GM19351 (cell line): ENCODE data around the gene DGKA.
"Not testable (repeated sequence)": the region's sequence is repeated elsewhere in the genome, so short reads cannot be mapped to it uniquely, and the experiment has no call there.

Experiments
- ATAC-seq: cut with Tn5 transposase; IDR thresholded peaks from one replicate; pipeline ENCODE4 v1.9.1; 2021; ENCODE audit warnings: mild to moderate bottlenecking, moderate library complexity; ENCODE audit not compliant: unreplicated experiment

The DGKA gene

DNA sequence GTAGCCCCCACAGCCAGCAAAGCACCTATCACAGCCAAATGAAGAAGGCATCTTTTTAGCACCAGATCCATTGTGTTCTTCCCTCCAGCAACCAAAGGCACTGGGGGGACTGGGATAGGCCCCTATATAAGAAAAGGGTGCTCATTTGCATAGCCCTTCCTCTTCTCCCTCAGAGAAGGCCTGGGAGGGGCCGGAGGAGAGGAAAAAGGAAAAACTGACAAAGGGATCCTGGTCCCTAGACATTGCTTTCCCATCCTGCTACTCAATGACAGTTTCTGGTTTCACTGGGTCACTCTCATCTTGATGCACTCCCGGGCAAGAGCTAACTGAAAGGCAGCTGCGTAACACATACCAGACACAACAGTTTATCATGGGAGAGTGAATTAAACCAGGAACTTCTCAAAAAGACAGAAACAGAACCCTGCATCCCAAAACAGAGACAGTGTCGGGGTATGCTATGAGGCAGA lies 35.0 kb downstream of the DGKA start, which contains the start of gene PMEL:
TSS of gene PMEL (minus strand) at position 102 of the 467 bp plus-strand sequence. CDS start at position 71, 31 bp downstream.
- no peak for ATAC-seq

DNA sequence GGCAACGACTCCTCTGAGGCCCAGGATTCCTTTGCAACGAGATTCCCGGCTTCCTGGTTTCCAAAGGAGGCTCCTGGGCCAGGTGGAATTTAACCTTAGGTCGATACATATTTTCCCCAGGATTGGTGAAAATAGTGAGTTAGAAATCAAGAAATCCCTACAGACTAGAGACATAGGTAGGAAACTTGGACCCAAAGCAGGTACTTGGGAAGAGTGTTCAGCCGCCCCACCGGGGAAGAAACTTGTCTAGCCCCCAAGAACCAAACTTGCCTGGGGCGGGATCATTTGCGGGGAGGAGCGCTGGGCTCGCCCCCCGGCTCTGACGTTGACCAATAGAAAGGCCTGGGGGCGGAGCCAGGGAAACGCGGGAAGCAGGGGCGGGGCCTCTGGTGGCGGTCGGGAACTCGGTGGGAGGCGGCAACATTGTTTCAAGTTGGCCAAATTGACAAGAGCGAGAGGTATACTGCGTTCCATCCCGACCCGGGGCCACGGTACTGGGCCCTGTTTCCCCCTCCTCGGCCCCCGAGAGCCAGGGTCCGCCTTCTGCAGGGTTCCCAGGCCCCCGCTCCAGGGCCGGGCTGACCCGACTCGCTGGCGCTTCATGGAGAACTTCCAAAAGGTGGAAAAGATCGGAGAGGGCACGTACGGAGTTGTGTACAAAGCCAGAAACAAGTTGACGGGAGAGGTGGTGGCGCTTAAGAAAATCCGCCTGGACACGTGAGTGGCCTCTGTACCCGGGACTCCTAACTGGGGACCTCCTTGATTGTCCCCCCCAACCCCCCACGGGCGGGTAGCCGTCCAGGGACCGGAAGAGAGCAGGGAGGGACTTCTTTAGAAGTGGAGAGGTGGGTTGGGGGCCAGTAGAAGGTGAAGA lies 35.7 kb downstream of the DGKA start, which contains the start of gene CDK2:
TSS of gene CDK2 (plus strand) at position 423 of the 874 bp plus-strand sequence. CDS start at position 602, 179 bp downstream.
- peak; percentile 97 for ATAC-seq

DNA sequence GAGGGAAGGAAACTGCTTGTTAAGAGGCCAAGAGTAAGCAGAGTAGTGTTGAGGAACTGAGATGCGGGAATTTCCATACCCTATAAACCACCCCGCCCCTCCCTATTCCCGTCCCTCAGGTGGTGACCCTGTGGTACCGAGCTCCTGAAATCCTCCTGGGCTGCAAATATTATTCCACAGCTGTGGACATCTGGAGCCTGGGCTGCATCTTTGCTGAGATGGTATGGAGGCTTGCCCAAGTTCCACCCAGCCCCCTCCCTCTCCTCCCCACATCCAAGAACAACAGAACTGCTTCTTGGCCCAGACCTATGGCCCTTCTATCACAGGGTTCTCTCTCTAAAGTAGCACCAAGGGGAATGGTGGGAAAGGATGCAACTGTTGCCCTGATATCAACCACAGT lies 38.4 kb downstream of the DGKA start:
- ATAC-seq: no peak

DNA sequence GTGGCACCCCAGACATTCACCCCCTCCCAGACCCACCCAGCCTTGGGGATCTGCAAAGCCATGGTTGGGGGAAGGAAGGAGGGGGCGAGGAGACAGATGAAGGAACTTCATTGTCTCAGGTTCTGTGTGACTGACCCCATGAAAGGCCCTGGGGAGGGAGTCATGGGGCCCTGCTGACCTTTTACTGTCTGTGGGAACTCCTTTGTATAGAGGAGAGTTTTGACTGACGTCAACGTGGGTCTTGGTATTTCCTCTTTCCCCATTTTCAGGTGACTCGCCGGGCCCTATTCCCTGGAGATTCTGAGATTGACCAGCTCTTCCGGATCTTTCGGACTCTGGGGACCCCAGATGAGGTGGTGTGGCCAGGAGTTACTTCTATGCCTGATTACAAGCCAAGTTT lies 39.8 kb downstream of the DGKA start:
- no peak for ATAC-seq

DNA sequence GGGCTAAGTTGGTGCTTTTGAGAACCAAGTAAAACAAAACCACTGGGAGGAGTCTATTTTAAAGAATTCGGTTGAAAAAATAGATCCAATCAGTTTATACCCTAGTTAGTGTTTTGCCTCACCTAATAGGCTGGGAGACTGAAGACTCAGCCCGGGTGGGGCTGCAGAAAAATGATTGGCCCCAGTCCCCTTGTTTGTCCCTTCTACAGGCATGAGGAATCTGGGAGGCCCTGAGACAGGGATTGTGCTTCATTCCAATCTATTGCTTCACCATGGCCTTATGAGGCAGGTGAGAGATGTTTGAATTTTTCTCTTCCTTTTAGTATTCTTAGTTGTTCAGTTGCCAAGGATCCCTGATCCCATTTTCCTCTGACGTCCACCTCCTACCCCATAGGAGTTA lies 41.1 kb downstream of the DGKA start:
- no peak for ATAC-seq

DNA sequence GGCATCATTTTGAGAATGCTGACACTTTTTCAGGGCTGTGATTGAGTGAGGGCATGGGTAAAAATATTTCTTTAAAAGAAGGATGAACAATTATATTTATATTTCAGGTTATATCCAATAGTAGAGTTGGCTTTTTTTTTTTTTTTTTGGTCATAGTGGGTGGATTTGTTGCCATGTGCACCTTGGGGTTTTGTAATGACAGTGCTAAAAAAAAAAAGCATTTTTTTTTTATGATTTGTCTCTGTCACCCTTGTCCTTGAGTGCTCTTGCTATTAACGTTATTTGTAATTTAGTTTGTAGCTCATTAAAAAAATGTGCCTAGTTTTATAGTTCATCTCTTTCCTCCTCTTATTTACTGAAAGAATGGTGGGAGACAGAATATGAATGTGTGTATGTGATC lies 41.5 kb downstream of the DGKA start:
- no peak for ATAC-seq

DNA sequence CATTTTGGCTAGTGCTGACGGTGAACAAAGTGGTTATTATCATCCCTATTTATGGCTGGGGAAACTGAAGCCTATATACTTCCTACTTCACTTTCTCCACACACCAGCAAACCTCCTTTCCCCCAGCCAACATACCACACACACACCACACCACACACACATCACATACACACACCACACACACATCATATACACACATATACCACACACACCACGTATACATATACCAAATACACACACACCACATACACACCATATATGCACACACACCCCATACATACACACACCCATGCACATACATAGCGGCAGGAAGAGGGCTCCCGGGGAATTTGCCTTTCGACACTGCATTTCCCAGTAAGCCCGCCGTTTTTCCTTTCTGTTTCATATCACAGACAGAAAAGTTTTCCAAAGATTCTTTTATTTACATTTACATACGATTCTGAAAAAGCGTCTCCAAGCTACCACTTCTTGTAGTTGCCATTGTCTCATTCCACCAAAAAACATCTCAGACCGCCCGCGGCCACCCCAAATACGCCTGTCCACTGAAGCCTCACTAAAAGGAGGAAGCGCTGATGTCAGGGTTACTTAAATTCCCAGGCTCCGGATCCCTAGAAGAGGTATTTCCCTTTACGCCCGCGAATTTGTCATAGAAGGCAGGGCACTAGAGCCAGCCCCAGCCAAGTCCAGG lies 42.1 kb downstream of the DGKA start:
- no peak for ATAC-seq

DNA sequence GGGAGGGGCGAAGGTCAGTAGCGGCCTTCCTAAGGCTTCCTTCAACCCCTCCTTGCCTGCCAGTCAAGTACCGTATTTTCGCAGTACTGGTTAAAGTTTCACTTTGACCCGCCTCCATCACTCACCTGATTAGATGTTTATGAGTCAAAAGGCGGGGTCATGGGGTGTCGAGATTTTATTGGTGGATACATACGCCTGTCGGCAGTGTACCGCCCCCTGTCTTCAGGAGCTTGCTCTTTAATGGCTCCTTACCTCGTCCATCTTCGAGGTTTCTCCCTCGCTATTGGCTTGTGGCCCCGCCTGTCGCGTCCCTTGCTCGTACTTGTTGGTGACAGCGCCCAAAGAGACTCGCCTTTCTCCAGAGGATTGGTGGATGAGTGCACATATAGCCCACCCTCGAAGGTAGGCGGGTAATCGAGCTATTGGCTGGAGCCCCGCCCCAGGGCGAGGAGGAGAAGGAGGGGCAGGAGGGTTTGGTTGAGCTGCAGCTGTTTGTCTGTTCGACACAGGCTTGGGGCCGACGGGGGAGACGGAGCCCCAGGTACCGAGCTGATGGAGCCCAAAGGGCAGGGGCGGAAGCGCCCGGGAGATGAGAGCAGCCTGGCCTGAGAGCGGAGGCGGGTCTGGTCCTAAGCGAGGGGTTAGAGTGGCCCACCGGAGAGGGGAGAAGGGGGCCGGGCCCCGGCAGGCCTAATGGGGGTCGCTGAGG lies 42.8 kb downstream of the DGKA start, which contains the start of gene RAB5B:
TSS of gene RAB5B (plus strand) at position 480 of the 709 bp plus-strand sequence. CDS start 12,883 bp downstream, outside the sequence.
- peak; percentile 89 for ATAC-seq

DNA sequence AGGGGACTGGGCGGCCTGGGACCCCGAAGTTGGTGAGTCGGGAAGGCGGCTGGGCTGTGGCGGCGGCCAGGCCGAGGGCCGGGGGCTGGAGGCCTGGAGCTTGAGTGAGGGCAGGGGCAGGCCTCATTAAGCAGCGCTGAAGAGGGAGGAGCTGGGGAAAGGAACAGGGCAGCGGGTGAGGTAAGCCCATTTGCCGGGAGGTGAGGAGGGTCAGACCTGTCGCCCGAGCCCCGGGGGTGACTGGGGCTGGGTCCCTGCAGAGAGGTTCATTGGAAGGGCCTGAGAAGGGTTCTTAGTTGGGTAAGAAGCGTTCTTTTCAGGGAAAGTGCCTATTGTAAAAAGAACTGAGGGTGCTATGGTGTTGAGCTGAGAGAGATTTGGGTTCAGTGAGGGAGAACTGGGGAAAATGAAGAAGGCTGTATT lies 43.4 kb downstream of the DGKA start:
- no peak for ATAC-seq

DNA sequence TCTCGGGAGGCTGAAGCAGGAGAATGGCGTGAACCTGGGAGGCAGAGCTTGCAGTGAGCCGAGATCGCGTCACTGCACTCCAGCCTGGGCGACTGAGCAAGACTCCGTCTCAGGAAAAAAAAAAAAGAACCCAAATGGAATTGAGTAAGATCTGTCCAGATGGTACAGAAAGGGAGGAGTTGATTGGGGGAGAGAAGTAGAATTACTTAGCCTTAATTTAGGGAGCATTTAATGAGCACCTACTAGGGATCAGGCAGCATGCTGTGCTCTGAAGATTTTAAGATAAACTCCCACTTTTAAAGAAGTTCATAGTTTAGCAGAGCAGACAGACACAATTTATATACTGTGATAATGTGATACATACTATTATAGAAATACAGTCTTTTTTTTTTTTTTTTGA lies 47.4 kb downstream of the DGKA start:
- ATAC-seq: no peak

DNA sequence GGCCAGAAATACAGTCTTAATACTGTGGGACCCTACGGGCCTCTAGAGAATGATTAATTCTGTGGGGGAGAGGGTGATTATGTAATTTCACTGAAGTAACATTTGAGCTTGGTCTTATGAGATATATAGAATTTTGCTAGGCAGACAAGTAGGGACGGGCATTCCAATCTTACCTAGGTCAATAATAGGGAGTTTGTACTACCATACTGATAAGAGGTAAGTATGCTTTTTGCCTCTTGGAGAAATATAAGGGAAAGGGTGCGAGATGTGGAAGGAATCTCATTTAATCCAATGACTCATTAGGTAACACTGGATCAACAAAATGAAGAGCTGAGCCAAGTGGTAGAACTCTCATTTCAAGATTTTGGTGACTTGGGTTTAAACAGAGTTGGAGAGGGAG lies 48.1 kb downstream of the DGKA start:
- no peak for ATAC-seq

DNA sequence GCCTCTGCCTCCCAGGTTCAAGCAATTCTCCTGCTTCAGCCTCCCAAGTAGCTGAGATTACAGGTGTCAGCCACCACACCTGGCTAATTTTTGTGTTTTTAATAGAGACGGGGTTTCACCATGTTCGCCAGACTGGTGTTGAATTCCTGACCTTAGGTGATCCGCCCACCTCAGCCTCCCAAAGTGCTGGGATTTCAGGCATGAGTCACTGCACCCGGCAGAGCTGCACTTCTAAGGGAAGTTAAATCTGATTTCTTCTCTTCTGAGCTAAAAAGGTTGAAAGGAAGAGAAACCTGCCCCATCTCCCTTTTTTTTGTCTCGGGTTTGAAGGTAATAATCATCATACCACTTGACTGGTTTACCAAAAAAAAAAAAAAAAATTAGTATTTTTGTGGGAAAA lies 50.9 kb downstream of the DGKA start:
- ATAC-seq: not testable (repeated sequence)

DNA sequence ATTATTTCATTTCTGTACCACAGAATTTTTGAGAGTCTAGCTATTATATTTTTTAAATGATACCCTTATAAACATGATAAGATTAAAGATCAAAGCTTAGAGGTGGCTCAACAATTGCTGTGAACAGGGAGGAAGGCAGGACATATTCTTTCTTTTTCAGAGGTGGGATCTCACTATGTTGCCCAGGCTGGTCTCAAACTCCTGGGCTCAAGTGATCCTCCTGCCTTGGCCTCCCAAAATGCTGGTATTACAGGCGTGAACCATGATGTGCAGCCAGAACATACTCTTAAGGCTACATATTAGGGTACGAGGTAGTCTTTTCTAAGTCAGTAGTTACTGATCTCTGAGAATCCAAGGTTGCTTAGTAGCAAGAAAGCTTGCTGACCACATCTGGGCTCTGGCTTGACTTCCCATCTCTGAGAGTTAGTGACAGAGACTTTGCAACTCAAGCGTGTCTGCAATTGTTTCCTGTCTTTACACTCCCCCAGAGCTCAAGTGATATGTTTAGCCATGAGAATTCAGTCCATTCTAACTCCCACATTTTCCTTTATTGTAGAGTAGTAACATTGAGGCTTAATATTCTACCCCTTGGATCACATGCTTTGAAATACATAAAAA lies 51.5 kb downstream of the DGKA start:
- peak; percentile 92 for ATAC-seq

DNA sequence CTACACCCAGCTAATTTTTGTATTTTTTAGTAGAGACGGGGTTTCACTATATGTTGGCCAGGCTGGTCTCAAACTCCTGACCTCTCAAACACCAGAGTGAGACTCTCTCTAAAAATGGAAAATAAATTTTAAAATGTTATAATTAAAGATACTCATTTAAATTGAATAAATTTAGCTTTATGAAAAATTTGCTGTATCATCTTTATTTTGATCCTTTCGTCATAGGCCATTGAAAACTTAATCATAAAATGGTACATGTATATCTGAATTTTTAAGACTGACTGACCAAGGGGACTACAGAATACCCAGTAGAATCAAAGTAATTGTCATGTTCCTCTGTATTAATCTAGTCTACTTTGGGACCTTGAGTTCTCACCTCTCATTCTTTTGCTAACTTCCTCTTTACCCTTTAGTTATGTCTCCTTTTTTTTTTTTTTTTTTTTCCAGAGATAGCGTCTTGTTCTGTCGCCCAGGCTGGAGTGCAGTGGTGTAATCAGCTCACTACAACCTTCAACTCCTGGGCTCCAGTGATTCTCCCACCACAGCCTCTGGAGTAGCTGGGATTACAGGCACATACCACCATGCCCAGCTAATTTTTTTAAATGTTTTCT lies 52.4 kb downstream of the DGKA start:
- no peak for ATAC-seq

DNA sequence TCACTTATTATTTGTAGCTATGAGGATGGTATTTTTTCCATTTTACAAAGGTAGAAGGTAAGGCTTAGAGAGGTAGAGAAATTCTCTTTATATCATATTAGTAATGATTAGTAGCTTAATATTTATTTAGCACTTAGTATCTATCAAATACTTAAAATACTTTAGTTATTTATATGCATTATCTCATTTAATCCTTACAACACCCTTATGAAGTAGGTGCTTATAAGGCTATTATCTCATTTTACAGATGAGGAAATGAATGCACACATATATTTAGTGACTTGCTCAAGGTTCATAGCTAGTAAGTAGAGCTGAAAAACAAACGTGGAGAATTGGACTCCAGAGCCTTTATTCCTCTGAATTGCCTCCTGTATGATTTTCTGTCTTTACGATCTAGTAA lies 53.9 kb downstream of the DGKA start:
- no peak for ATAC-seq

DNA sequence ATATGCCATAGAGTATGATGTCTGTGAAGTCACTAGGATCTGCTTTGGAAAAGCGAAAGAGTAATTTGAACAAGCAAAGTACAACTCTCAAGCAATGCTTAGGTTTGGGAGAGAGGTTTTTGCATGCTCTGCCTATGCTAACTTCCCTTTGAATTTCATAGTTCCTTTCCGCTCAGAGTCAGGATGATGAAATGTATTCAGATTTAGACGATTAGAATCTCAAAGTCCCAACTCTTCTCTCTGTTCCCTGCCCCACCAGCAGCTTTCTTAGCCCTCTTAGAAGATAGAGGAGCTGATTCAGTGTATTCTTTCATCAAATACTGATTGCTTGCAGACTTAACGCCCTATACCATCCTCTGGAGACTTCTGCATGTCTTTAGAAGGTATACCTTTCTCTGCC lies 54.4 kb downstream of the DGKA start:
- ATAC-seq: no peak

DNA sequence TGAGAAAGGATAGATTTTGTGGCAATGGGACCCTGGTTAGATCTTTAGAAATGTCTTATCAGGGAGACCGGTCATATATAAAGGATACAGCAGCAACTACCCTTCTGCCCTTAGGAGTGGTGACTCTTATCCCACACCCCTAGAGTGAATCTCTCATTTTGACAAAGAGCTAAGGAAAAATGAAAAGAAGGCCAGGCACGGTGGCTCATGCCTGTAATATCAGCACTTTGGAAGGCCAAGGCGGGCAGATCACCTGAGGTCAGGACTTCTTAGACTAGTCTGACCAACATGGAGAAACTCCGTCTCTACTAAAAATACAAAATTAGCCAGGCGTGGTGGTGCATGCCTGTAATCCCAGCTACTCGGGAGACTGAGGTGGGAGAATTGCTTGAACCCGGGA lies 55.0 kb downstream of the DGKA start:
- not testable (repeated sequence) for ATAC-seq

DNA sequence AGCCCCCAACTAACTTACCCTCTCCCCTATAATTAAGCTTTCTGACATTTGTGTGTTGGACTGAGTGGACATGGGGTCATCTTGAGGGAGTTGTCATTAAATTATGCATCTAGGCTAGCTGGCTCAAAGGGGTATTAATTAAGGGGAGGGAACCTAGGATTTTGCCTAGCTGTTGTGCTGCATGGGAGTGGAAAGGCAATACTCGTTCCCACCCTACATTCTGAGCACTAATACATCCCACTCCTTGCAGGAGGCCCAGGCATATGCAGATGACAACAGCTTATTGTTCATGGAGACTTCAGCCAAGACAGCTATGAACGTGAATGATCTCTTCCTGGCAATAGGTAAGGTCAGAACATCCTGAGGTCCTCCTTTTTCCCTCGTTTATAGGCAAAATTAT lies 60.1 kb downstream of the DGKA start:
- ATAC-seq: no peak

DNA sequence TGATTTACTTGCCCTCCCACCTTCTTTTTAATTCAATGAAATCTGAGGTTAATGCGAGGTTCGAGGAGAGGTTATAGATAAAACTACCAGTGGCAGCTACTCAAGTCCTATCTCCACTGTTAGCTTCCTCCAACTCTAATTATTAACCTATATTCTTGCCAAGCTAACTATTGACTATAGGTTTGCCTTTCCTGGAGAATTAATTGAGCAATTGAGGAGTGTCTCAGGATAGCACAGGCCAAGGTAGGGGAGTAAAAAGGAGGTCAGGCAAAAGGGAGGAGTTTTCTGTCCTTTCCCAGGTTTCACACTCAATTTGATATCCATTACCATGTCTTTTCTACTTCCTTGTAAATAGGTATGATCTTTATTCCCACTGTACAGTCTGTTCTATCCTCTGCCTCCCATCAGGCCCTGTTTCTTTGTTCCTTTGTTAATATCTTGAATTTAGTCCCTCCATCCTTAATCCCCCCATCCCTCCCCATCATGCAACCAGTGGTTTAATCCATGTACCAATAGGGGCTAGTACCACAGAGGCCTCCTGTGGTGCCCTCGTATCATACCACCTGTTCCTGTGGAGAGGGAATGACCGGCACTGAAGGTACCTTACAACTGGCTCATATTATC lies 62.4 kb downstream of the DGKA start:
- ATAC-seq: no peak

DNA sequence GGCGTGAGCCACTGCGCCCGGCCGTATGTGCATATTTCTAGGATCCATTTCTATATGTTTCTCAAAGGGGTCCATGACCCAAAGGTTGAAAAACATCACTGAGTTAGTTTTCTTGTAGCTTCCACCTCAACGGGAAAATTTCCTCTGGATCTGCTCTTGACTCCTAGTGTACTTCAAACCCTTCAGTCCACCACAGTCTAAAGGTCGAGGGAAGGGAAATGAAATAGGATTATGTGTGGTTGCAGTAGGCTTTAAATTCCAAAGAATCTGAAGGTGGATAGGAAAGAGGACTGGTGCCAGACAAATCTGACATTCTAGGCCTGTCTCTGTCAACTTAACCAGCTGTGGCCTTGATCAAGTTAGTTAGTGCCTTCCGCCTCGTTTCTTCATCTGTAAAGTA lies 64.4 kb downstream of the DGKA start:
- no peak for ATAC-seq
